ENCODE measurements around the gene YWHAE.

The YWHAE gene

DNA sequence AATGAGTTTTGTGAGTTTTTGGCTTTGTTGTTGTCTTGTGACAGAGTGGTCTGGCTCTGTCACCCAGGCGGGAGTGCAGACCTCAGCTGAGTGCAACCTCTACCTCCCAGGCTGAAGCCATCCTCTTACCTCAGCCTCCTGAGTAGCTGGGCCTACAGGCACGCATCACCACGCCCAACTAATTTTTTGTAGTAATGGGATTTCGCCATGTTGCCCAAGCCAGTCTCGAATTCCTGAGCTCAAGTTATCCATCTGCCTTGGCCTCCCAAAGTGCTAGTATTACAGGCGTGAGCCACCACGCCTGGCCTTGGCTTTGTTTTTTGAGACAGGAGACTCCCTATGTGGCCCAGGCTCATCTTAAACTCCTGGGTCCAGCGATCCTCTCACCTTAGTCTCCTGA lies 40.9 kb upstream of the YWHAE start:
- TF ChIP-seq, protein P1, sequence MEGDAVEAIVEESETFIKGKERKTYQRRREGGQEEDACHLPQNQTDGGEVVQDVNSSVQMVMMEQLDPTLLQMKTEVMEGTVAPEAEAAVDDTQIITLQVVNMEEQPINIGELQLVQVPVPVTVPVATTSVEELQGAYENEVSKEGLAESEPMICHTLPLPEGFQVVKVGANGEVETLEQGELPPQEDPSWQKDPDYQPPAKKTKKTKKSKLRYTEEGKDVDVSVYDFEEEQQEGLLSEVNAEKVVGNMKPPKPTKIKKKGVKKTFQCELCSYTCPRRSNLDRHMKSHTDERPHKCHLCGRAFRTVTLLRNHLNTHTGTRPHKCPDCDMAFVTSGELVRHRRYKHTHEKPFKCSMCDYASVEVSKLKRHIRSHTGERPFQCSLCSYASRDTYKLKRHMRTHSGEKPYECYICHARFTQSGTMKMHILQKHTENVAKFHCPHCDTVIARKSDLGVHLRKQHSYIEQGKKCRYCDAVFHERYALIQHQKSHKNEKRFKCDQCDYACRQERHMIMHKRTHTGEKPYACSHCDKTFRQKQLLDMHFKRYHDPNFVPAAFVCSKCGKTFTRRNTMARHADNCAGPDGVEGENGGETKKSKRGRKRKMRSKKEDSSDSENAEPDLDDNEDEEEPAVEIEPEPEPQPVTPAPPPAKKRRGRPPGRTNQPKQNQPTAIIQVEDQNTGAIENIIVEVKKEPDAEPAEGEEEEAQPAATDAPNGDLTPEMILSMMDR (conservative IDR thresholded peaks at IDR 0.05; ENCODE audit: control insufficient read depth, insufficient read depth, low read depth, low read length): no peak
- DNase-seq (ENCODE audit: low read depth): no peak
- H3K4me3 ChIP-seq (ENCODE audit: control insufficient read depth, low read depth, low read length): no peak overlapping the region

DNA sequence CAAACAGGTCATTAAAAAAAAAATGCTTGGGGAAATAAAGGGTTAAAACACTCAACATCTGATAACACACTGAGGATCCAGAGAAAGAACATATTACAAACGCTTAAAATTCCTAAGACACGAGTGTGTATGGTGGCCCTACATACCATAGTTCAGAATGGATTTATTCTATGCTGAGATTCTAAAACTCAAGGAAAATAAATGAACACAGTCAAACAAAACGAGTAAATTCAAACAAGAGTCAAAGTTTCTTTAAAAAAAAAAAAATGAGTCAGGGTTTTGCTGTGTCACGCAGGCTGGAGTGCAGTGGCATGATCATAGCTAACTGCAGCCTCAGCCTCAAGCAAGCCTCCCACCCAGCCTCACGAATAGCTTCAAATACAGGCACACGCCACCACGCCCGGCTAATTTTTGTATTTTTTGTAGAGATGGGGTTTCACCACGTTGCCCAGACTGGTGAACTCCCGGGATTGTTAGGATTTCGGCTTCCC lies 38.6 kb upstream of the YWHAE start:
- TF ChIP-seq, protein P1 (conservative IDR thresholded peaks at IDR 0.05; ENCODE audit: control insufficient read depth, insufficient read depth, low read depth, low read length): no peak
- H3K4me3 ChIP-seq (ENCODE audit: control insufficient read depth, low read depth, low read length): no peak overlapping the region
- DNase-seq (ENCODE audit: low read depth): peak; percentile 65

DNA sequence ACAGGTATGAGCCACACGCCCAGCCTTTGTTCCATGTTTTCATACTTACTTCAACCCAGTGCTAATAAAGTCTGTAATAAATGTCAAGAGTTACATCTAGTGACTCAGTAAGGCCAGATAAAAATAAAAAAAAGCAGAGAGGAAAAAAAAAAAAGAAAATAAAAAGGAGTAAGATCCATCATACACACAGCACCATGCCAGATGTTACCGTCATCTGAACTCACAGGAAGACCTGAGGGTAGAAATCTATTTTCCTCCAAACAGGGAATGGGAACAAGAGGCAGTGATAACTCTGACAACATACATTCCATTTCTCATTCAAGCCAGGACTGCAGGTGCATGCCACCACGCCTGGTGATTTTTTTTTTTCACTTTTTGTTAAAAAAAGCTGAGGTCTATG lies 35.3 kb upstream of the YWHAE start:
- TF ChIP-seq, protein P1 (conservative IDR thresholded peaks at IDR 0.05; ENCODE audit: control insufficient read depth, insufficient read depth, low read depth, low read length): no peak
- no peak overlapping the region for H3K4me3 ChIP-seq (ENCODE audit: control insufficient read depth, low read depth, low read length)
- DNase-seq (ENCODE audit: low read depth): no peak

DNA sequence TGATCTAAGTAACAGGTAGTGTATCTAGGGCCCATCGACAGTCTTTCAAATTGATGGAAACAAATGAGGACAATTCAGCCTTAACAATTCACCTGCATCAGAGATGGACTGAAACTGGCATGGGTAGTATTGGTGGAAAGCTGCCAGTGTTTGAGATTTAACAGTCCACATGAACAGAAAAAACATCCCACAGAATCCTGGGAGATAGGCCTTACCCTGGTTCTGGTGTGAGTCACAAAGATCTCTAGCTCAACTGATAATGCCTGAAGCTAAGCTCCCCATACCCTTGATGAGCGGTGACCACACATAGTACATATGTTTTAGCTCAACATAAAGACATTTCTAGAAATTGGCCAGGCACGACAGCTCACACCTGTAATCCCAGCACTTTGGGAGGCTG lies 34.1 kb upstream of the YWHAE start:
- TF ChIP-seq, protein P1 (conservative IDR thresholded peaks at IDR 0.05; ENCODE audit: control insufficient read depth, insufficient read depth, low read depth, low read length): no peak
- no peak overlapping the region for H3K4me3 ChIP-seq (ENCODE audit: control insufficient read depth, low read depth, low read length)
- DNase-seq (ENCODE audit: low read depth): no peak

DNA sequence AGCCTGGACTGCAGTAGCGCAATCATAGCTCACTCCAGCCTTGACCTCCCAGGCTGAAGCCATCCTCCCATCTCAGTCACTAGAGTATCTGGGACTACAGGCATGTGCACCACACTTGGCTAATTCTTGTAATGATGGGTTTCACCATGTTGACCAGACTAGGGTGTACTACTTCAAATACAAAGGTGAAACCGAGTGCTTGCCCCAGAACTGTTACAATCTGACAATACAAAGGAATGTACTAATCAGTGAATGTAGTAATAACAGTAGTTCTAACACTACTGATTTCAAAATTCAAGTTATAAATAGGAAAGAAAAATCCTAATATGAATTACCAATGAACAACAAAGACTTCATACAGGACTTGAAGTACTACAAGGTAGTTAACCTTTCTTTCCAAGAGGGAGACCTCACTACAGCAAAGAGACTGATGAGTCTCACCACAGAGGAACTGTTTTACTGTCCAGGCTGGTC lies 31.6 kb upstream of the YWHAE start:
- TF ChIP-seq, protein P1 (conservative IDR thresholded peaks at IDR 0.05; ENCODE audit: control insufficient read depth, insufficient read depth, low read depth, low read length): no peak
- H3K4me3 ChIP-seq (ENCODE audit: control insufficient read depth, low read depth, low read length): no peak overlapping the region
- no peak for DNase-seq (ENCODE audit: low read depth)

DNA sequence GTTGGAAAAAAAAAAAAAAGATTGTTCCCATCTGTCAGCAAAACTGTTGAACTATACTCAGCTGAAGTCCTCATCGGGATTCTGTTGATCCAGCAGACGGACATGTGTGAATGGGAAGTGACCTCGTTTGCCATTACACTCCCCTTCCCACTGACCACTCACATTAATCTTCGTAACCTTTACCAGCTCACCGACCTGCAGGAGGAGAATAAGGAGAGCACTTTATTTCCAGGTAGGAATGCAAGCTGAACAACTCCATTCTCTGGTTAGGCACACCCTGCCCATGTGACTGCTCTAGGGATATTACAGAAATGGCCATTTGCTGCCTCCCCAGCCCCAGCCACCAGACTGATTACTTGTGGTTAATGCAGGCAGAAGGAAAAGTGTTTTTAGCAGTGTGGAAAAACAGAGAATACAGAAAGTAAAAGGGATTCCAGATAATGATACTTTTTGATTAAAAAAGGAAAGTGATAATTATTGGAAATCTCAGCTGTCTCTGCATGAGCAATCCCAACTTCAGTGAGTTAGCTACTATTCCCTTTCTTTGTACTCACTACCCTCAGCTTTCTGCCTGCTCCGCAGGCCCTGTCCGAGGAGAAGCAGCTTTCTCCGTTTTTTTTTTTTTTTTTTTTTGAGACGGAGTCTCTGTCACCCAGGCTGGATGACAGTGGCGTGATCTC lies 23.6 kb upstream of the YWHAE start:
- H3K4me3 ChIP-seq (ENCODE audit: control insufficient read depth, low read depth, low read length): no peak overlapping the region

More for the DNA sequence above, 23.6 kb upstream of the YWHAE start:
- TF ChIP-seq, protein P1 (conservative IDR thresholded peaks at IDR 0.05; ENCODE audit: control insufficient read depth, insufficient read depth, low read depth, low read length): no peak
- DNase-seq (ENCODE audit: low read depth): no peak
